HG03280 (cell line): ENCODE results near the gene PDPN.
"Not testable (repeated sequence)": the region's sequence is repeated elsewhere in the genome, so short reads cannot be mapped to it uniquely, and the experiment has no call there.

ENCODE experiments used
- ATAC-seq: cut with Tn5 transposase; IDR thresholded peaks from one replicate; pipeline ENCODE4 v1.9.1; 2021; ENCODE audit warnings: mild to moderate bottlenecking, moderate library complexity; ENCODE audit not compliant: unreplicated experiment

PDPN gene, protein sequence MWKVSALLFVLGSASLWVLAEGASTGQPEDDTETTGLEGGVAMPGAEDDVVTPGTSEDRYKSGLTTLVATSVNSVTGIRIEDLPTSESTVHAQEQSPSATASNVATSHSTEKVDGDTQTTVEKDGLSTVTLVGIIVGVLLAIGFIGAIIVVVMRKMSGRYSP

DNA sequence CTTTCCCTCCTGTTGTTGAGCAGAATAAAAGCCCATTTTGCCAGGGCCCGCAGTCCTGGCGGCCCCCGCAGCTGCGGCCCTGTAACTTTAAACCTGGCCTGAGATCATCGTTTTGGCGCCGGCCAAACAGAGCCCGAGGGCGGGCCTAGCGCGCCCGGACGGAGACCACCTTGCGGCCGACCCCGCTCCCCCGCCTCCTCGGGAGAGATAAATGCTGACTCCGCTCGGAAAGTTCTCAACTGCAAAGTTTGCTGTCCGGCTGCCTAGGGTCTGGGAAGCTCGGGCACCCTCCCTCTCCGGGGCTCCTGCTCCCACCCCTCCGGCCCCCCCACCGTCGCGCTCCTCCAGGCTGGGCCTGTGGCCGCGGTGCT lies at the start of gene PDPN:
Gene PDPN (plus strand): TSS at position 238 of the 371 bp plus-strand sequence. CDS start 202 bp downstream, outside the sequence.
- ATAC-seq: no peak

DNA sequence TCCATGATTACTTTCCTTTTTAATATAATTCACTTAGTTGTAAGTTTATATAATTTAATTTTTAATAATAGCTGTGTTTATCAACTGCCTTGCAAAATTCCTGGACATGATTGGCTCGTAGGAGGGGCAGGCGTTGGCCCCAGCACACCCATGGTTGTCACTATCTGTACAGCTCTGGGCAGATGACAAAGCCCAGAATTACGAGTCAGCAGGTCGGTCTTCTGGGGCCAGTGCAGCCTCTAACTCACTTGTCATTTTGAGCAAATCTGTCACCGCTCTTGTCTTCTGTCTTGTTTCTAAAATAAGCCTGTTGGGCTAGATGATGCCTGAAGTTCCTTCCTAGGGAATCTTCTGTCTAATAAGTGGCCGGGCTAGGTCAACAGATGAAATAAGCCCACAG lies 48.4 kb upstream of the PDPN start:
- no peak for ATAC-seq

GRCh38 chr1:13536571-13536970 lies 47.1 kb upstream of the PDPN start:
- ATAC-seq: no peak

GRCh38 chr1:13538832-13539231 lies 44.8 kb upstream of the PDPN start:
- no peak for ATAC-seq

DNA sequence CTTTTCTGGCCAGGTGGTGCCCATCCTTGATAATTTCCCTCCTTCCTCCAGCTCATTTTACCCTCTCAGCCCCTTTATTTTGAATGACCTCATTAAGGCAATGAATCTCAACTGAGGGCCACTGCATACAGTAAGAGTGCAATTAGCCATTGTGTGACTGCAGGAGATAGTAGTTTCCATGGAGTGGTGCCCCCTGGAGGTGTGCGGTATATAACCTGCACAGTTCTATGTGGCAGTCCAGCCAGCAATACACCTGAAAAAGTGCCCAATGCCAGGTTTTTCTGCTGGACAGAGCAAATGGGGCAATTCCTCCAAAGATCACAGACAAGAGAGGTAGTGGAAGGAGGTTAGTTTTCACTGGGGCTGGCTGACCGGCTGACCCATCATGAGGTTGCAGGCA lies 43.9 kb upstream of the PDPN start:
- ATAC-seq: no peak

DNA sequence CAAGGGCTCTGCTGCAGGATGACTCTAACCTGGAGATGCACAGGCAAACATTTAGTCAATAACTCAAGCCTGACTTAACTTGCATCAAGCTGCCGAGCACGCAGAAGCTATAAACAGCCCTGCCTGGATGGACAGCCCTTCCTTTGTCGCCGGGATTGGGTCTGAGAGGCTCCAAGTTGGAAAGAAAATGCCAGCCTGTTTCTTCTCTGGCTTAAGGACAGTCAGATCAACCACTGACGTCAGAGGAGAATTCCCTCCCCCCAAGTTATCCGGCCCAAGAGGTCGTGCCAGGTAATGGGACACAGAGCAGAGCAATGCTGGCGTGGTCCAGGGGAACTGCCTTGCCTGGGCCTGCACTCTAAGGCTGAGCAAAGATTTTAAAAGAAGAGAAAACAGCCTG lies 42.8 kb upstream of the PDPN start:
- ATAC-seq: no peak

DNA sequence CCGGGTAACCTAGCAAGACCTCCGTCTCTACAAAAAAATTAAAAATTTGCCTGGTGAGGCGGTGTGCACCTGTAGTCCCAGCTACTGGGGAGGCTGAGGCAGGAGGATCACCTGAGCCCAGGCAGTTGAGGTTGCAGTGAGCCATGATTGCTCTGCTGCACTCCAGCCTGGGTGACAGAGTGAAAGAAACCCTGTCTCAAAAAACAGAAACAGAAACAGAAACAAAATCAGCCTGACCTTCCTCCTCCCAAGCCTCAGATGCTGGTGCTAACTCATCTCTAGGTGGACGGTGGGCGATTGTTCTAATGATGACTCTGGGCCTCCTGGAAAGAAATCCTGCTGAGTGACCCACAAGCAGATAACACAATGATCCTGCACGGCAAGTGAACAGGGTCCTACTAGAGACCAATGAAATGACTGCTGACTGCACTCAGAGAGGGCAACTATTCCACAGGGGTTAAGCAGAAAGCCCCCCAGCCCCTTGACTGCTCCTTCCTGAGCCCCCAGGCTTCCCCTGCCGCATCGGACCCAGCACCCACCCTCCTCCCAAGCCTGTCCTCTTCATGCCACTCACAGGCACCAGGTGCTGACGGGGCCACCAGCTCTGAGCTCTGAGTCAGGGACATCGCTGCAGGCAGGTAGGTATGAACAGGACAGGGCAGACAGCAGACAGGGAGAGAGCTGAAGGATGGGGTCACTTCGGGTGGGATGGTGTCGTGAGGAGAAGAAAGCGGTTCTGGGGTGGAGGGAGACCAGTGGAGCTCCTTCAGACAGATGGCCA lies 42.0 kb upstream of the PDPN start:
- ATAC-seq: no peak

GRCh38 chr1:13543451-13544220 lies 40.0 kb upstream of the PDPN start:
- no peak for ATAC-seq

DNA sequence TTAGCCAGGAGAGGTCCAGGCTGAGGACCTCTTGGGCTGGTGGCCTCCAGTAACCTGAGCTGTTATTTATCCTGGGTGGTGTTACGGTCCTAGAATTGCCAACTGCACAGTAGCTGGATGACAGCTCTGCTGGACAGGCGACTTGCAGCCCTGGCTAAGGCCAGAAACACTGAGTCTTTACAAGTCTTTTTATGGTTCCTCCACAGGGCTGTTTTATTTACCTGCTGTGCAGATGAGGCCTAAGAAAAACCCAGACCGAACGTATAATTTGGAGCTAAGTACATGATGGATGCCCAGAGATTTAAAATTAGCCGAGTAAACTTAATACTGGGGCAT lies 39.4 kb upstream of the PDPN start:
- ATAC-seq: no peak

GRCh38 chr1:13546791-13547190 lies 36.8 kb upstream of the PDPN start:
- ATAC-seq: no peak

- ATAC-seq: no peak
Observed at GRCh38 chr1:13548281-13548680, 35.4 kb upstream of the PDPN start.

- ATAC-seq: no peak
Observed at GRCh38 chr1:13549021-13549420, 34.6 kb upstream of the PDPN start.

DNA sequence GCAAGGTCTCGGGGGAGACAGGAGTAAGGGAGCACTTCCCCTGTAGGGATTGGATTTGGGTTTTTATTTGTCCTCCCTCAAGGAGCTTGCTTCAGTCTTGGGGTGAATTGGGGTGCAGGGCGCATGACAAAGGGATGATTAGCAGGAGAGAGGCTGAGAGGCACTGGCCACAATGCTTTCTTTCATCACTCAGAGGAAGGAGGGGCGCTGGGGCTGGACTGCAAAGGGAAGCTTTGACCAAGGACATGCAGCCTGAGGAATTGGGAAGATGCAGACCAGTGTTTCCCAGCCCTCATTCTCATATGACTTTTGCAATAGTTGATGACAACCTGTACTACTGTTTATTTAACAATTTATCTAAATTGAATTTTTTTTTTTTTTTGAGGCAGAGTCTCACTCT lies 34.1 kb upstream of the PDPN start:
- no peak for ATAC-seq

DNA sequence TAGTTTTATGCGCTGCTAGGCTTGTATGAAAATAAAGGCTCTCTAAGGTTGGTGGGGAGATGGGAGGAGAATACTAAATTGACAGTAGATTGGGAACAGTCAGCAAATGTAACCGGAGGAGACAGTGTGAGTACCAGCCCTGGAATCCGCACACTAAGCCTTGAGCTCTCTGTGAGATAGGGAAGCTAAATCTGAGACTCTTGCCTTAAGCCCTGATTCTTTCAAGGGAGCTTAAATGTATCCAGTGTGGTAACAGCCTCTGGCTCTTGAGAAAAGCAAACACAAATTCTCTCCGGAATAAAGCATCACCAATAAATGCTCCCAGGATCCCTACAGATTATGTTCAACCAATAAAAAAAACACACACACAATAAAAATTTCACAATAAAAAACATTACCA lies 33.0 kb upstream of the PDPN start:
- no peak for ATAC-seq

DNA sequence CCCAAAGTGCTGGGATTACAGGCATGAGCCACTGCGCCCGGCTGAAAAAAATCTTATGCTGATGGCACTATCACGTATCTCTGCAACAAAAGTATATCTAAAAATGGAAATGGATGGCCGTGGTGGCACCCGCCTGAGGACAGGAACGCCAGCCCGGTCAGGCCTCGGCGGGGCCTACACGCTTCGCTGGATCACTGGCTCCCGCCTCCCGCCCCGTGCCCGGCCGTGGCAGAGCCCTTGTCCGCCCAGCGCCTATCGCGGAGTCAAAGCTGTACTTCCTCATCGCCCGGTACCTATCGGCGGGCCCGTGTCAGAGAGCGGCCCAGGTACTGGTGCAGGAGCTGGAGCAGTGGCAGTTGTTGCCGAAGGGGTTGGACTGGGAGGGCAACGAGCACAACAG lies 28.8 kb upstream of the PDPN start:
- no peak for ATAC-seq

DNA sequence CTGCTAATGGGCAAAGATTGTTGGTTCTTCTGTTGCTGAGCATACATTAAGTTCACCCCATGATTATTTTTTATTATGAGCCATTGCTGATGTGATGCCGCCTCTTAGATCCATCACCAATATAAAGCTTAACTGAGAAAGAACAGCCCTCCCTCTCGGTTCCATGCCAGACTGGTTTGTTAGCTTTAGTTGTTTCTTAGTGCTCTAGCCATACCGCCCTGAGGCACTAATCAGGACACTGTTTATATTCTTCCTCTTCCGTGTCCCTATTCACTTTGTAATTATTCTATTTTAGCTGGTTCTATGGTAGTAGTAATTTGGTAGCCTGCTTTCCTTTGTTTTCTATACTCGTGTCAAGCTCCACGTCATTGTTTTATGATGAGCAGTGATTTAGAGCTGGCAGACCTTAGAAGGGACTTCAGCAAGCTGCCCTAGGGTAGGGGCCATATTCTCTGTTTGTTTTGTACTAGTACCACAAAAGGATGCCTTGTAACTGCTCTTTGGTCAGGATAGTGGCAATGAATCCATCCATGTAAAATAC lies 27.3 kb upstream of the PDPN start:
- ATAC-seq: no peak

- ATAC-seq: no peak
Observed at GRCh38 chr1:13560541-13560940, 23.1 kb upstream of the PDPN start.

- ATAC-seq: not testable (repeated sequence)
Observed at GRCh38 chr1:13562981-13563380, 20.7 kb upstream of the PDPN start.

GRCh38 chr1:13564073-13564472 lies 19.6 kb upstream of the PDPN start:
- no peak for ATAC-seq

DNA sequence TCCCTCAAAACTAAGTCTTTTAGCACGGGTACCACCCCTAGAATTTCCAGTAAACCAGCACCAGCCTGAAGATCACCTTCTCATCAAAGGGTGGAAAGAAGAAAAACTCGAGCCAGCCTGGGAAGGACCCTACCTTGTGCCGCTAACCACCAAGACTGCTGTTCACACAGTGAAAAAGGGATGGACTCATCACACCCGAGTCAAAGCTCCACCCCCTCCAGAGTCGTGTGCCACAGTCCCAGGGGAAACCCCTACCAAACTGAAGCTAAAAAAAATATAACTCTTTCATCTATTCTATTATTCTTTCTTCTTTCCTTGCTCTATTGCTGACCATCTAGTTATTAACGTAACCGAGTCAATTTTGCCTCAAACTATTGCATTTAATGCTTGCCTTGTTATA lies 13.2 kb upstream of the PDPN start:
- not testable (repeated sequence) for ATAC-seq

GRCh38 chr1:13570924-13571323 lies 12.7 kb upstream of the PDPN start:
- ATAC-seq: no peak

DNA sequence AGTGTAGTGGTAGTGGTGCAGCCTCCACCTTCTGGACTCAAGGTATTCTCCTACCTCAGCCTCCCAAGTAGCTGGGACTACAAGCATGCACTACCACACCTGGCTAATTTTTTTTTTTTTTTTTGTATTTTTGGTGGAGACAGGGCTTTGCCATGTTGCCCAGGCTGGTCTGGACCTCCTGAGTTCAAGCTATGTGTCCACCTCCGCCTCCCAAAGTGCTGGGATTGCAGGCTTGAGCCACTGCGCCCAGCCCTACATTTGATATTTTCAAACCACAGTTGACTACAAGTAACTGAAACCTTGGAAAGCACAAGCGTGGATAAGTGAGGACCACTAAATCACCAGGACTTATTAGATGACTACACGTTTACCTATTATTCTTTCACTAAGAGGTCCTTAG lies 10.0 kb upstream of the PDPN start:
- no peak for ATAC-seq
